Epithelial cell of umbilical artery (primary cell): ENCODE results near the gene CAPG. TPM values are rescaled to one million over a fixed set of nuclear protein-coding genes. Genes with fewer than 3 reads are reported as not detected.

Source experiments
- total RNA-seq: library from RNA; depleted of rRNA; stranded (reverse); fragments of >200 nt; gene quantifications from 2 replicates; pipeline ENCODE4 v1.2.3, GENCODE V29; 2014

The CAPG gene, protein sequence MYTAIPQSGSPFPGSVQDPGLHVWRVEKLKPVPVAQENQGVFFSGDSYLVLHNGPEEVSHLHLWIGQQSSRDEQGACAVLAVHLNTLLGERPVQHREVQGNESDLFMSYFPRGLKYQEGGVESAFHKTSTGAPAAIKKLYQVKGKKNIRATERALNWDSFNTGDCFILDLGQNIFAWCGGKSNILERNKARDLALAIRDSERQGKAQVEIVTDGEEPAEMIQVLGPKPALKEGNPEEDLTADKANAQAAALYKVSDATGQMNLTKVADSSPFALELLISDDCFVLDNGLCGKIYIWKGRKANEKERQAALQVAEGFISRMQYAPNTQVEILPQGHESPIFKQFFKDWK
- total RNA-seq: 39.7 and 40.9 TPM in 2 replicates

DNA sequence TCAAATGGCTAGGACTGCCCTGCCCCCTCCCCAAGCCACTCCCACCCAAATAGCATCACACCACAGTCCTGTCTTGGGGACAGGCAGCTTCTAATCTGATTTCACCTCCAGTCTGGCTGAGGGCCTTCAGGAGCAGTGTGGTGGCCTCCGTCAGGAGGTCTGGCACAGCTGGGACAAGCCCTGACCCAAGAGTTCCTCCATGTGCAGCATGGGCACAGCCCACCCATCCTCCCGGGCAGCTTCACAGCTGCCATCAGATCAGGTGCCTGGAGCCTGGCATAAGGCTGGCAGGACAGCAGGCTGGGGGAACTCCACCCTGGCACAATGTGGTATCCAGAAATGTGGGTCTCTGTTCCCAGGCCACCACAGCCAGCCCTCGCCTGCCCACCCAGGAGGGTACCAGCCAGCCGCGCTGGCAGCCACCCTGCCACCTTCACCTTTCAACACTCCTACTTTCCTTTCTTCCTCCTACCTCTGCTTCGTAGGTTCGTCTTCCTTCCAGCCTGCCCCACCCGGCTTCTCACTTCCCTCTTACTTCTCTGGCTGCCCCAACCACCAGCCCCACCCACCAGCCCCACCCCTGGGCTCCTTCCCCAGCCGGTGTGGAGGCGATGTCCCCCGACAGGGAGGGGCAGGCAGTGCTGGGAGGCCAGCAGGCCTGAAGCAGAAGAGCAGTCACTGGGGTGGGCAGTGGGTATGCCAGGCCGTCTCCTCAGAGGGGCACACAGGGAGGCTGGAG is at the start of gene CAPG:
Gene CAPG (minus strand): TSS at position 522 of the 739 bp plus-strand sequence. CDS start 8,221 bp downstream, outside the sequence.

DNA sequence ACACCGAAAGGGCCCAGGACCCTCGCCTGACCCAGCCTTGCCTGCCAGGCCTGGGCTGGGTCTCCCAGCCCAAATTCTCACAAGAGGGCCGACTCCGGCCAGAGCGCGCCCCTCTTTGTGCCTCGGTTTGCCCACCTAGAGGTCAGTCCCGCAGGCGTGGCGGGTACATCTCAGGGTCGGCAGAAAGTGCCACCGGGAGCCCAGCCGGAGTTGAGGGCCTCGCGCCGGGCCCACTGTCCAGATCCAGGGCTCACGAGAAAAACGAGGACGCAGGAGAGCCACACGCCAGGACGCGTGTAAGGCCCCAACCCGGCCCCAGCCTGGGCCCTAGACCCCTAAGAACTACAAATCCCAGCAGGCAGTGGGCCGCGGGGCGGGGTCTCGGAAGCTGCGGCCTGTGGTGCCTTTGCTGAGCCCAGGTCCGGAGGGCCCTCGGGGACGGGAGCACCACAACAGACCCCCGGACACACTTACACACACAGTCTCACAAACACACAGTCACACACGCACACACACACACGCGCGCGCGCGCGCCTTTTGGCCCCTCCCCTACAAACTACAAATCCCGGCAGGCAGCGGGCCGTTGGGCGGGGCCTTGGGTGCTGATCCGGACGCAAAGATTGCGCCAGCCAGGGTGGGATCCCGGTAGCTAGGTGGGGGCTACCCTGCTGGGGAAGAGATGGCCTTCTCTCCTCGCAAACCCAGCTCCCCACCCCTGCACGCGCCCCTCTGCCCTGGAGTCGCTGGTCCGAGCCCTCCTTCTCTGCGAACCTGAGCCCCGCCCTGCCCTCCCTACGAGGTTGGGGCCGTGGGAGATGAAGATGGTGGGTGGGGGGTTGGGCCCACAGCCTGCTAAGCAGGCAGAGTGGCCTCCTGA is 8.2 kb upstream of the CAPG start, which contains the start of gene SH2D6:
Gene SH2D6 (plus strand): TSS at position 583 of the 877 bp plus-strand sequence. CDS start 10,752 bp downstream, outside the sequence.

DNA sequence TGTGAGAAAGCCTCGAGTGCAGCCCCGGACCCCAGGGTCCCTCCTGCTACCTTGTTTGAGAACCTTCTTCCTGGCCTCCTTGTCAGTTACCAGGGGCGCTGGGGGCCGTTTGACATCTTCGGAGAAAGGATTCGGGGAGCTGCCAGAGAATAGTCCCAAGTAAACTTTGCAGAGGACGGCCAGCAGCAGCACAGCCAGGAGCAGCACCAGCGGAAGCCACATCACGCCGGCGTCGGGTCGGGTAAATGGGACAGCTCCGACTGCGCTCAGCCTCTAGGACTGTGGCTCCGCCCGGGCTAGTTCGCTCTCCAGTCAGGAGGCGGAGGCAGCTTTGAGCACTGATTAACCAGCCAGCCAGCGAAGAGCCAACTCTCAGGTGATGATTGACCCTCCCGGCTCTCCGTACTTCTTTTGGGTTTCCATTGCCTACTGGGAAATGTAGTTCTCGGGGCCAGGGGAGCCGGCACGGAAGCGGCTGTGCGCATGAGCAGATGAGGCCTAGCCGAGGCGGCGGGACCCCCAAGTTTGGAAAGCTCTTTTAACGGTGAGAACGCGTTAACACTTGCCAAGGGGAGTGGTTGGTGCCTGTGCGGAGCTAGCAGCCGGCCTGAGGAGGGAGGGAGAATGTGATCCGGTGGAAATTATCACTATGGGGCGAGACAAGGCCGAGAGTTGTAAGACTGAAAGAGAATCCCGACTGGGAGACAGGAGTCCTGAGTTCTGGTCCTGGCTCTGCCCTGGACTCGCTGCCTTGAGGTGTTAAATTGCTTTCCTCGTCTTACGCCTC is 55.7 kb downstream of the CAPG start, which contains the start of the genes ELMOD3 and RETSAT:
Gene ELMOD3 (plus strand): TSS at position 484 of the 787 bp plus-strand sequence. CDS start 2,430 bp downstream, outside the sequence.
Gene RETSAT (minus strand): TSS at position 243 of the 787 bp plus-strand sequence. CDS start 21 bp downstream, at position 222.

Other genes with a start within 250 kb of the CAPG start
- 95.2 and 110 TPM in 2 replicates for gene TGOLN2, start 82.4 kb downstream of the CAPG start, total RNA-seq
- 43.6 and 54.6 TPM in 2 replicates for gene RETSAT, start 55.8 kb downstream of the CAPG start, total RNA-seq
- gene ELMOD3, start 55.6 kb downstream of the CAPG start, total RNA-seq: 10.7 and 14.3 TPM in 2 replicates
- gene SH2D6, start 8.3 kb upstream of the CAPG start, total RNA-seq: 0.30 and 0.32 TPM in 2 replicates
- 80.9 and 102 TPM in 2 replicates for gene MAT2A, start 128.8 kb upstream of the CAPG start, total RNA-seq
- 38.0 and 50.6 TPM in 2 replicates for gene GGCX, start 151.1 kb upstream of the CAPG start, total RNA-seq
- gene VAMP8, start 167.2 kb upstream of the CAPG start, total RNA-seq: 34.1 and 83.1 TPM in 2 replicates
- 80.7 and 81.9 TPM in 2 replicates for gene VAMP5, start 174.1 kb upstream of the CAPG start, total RNA-seq
- gene RNF181, start 185.4 kb upstream of the CAPG start, total RNA-seq: 278 and 302 TPM in 2 replicates
- 7.1 and 7.4 TPM in 2 replicates for gene TMEM150A, start 192.3 kb upstream of the CAPG start, total RNA-seq
- 14.9 and 15.3 TPM in 2 replicates for gene C2orf68, start 201.7 kb upstream of the CAPG start, total RNA-seq
- 47.7 and 62.0 TPM in 2 replicates for gene USP39, start 205.8 kb upstream of the CAPG start, total RNA-seq